Left hindlimb (tissue), 1 donor: ENCODE measurements around the gene ADAMTS12.

Experiments
- DNase-seq: peaks from one replicate; pipeline ENCODE4 v3.0.0-alpha.2; 2018

ADAMTS12 gene

DNA sequence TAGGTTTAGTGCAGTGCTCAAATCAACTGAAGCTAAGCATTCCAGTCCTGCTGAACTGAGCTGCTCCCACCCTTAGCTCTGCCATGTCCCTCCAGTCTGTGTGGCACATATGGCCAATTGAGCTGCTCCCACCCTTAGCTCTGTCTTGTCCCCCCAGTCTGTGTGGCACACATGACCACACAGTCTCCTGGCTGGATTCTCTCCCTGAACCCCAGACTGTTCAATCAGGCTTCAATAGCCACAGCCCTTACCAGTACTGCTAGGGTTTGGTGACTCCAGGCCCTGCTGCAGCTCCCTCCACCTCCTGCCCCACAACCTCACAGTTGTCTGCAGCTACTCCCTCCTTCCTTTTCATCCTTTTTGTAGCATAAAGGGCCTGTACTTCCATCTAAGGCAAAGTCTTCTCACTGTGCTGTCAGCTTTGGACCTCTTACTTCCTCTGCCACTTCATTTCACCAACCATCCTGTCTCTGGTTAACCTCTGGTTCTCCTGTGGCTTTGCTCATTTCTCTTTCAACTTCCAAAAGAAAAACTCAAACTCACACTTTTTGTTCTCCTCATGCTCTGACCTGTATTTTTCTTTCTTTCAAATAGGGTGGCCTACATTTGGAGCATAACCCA, 50.8 kb downstream of the ADAMTS12 start:
- DNase-seq: no peak

DNA sequence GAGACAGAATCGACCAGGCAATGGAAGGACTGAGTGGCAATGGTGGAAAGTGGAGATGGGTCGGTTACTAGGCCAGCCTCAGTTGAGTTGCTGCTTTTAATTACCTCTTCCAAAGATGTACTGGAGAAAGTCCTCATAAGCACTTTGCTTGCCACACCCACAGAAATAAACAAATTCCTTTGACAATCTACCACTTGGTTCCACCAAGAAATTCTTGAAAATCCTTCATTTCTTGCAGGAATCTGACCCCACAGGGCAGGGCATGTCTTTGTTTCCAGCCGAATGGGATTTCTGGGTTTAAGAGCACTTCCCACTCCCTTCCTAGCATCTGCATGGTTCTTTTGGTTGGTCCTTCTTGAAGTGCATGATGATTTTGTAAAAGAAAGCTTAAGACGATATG, 54.5 kb downstream of the ADAMTS12 start:
- no peak for DNase-seq

DNA sequence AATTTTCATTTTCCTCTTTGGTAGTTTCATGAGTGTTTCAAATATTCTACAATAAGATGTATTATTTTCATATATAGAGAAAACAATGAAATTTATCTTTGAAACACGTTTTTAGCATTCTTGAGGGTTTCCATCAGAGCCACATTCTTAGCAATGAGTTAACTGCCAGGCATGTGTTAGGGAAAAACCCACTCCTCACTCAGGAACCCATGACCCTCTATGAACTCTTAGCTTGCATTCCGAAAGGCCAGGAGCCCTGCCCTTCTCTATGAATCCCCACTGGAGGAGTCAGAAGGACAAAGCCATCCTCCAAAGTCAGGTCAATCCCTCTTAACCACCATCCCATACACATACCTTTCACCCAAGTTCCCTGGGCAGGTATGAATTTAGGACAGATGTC, 57.5 kb downstream of the ADAMTS12 start:
- no peak for DNase-seq

DNA sequence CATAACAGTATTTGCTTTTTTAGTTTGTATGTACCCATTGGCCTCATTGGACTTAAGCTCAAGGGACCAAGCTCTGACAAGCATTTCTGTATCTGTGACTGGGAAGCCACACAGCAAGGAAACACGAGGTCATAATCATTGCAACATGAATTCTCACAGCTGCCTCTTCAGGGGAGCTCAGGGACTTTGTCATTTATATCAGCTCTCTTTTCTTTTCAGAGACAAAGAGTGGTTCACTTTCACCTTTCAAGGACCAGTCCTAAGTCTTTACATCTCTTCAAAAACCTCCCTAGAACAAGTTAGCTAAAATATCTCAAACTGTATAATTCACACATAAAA, 58.6 kb downstream of the ADAMTS12 start:
- DNase-seq: no peak

DNA sequence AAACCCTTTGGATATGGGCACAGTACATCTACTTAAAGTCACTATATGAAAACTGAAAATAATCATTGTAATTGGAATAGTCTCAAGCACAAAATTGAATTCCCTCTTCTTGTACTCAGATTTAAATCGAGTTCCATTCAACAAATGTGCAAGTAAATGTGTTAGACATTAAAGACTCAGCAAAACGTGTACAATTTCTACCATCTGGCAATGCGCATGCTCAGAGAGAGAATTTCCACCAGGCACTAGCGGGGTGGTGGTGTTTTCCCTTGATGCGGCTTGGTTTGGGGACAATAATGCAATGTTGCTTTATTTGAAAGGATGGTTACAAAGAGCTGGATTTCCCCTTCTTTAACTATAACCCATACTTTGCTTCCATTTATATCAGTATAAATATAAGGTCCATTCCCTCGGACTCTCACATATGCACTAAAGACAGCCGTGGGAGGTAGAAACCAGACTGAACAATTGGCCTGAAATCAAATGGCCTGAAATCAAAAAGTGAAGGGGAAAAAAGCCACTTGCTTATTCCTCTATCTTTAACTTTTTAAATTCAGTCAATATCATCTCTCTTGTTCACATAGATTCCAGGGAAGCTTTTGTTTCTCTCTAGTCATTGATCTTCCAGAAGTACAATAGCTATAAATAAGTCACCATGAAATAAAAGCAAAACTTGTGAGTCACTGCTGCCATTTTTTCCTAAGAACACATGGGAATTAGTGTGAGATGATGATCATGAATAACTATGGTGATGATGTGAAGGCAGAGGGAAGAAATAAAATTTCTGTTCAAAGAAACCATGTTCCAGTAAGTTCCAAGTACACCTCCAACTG, 59.2 kb downstream of the ADAMTS12 start:
- DNase-seq: peak; percentile 45

DNA sequence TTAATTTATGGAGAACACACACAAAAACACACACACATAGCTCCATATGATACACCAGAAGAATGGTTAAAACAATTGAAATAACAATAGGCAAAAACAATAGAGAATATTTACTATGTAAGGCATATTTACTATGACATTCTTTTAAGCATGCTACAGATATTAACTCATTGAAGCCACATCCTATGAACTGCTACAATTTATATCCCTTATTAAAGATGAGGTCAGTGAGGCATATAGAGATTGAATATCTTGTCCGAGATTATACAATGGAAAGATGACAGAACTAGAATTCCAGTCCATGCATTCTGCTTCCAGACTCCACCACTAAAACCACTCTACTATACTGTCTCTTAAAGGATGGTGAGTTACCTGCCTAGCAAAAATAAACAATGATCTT, 60.7 kb downstream of the ADAMTS12 start:
- DNase-seq: no peak

DNA sequence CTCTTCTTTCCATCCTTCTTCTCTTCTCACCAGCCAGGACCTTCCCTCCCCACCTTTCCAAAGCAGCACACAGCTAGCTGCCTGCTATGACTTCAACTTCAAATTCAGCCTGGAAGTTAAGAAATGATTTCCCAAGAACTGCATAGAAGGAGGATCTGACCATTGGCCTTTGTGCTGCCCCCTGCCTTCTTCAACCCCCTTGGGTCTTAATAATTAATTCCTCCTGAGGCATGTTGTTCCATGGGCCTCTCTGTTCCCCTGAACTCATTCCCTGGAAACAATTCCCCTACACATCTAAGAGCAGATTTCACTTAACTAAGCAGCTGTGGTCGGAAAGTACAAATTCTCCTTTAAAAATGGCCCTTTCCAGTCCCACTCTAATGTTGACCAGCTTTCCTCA, 62.4 kb downstream of the ADAMTS12 start:
- no peak for DNase-seq

DNA sequence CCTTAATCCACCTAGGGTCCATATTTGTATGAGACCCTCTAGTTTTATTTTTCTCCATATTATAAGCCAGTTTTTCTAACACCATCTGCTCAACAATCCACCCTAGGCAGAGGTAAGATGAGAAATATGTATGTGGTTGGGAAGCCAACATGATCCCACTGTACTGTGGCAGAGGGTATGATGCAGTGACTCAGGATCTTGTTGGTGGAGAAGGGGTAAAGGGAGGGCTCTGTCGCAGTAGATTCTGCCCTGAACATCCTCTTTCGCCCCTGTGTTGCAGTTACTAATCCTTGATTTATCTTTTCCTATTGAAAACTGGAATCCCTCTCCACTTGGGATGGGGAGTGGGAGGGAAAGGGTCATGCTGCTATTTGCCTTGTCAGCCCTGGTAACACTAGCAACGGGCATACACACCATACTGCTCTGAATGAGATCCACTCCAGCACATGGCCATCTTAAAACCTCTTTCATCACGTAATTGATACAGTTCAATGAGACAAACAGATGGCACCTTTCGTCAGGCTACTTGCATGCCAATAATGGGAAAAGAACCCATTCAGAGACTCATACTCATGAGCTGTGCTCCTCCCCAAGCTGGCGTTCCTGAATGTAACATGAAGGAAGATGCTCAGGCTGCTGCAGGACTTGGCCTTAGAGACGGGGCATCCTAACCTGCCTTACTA, 63.0 kb downstream of the ADAMTS12 start:
- DNase-seq: no peak

DNA sequence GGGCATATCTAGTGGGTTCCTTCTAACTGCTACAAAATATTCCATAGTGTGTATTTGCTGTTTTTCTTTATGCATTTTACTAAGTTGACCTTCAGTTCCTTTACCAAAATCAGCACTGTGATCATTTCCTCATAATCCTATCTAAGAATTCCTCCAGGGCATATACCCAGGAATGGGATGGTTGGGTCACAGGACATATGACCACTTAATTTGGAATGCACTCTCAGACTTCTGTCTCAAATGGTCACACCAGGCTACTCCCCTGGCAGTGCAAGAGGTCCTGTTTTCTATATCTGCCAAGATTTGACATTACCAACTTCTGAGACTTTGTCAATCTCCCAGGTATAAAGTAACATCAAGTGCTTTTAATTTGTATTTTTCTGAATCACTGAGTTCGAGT, 63.9 kb downstream of the ADAMTS12 start:
- DNase-seq: no peak

DNA sequence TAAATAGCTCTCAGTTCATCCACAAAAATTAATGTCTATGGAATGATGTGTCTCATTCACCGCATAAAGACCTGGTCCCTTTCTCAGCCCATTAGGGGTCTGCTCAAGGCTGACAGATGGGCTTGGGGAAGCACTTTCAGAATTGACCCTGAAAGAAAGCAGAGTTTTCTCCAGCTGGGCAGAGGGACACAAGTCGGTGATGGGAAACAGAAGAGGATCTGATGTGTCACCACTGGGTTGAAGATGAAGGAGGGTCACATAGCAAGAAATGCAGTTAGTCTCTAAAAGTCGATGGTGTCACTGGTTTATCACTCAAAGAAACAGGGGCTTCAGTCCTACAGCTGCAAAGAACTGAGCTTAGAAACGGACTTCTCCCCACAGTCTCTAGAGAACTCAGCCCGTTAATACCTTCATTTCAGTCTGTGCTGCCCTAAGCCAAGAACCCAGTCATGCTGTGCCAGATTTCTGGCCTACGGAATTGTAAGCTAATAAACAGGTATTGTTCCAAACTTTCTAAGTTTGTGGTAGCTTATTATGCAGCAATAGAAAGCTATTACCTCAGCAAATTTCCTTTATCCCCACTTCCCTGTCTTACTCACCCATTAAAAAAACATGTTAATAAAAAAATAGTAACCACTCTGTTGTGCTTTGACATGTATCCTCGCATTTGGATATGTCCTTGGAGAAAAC, 64.6 kb downstream of the ADAMTS12 start:
- DNase-seq: no peak

DNA sequence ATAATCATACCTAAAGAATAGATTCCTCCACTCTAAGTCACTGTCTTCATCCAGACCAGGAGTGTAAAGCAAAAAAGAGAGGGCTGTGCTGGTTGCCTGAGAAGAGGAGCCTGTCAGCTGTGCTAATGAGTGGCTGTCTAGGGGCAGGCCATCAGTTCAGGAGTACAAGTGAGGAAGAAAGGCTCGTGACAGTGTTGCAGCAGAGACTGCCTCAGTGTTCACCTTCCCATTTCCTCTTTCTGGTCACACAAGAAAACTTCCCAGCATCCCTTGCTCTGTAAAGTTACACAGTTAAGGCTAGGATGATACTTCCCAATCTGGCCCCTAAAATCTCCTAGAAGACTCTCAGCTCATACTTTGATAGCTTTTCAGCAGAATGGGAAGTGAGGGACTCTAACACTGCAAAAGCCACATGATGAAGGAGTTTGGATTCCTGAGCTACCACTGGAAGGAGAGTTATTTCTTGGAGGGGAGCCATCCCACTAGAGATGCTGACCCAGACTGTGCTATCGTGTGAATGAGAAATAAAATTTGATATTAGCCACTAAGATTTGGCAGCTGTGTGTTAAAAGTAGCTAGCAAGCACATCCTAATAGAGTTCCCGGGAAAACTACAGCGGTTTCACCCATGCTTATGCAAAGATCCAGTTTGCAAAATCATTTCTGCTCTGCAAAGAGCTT, 67.1 kb downstream of the ADAMTS12 start:
- no peak for DNase-seq

DNA sequence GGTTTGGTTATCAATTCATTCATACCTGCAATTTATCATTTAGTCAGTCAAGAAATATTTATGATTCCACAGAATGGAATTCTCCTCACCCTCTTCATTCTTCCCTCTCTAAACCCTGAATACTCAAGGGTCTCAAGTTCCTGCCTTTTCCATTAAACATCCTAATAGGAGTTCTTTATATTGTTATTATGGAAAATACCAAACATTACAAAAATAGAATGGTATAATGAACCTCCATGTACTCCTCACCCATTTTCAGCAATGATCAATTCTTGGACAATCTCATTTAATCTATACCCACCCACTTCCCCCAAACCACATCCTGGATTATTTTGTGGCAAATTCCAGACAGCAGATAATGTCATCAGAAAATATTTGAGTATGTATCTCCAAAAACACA, 74.5 kb downstream of the ADAMTS12 start:
- no peak for DNase-seq

DNA sequence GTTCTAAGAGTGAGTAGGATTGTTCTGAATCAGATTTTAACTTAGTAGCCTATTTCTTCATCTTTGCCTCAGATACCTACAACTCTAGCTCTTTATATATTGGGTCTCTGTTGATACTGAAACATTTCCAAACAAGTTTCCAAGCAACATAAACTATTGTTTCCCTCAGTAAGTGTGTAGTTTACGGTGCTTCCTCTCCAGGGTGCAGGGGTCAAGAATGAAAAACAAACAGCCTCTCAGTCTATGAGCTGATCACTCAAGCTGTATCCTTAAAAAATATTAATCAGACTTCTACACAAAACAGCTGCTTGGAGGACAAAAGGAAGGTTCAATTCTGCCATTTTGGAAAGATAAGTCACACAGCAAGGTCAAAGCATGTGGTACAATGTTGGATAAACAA, 75.0 kb downstream of the ADAMTS12 start:
- no peak for DNase-seq

DNA sequence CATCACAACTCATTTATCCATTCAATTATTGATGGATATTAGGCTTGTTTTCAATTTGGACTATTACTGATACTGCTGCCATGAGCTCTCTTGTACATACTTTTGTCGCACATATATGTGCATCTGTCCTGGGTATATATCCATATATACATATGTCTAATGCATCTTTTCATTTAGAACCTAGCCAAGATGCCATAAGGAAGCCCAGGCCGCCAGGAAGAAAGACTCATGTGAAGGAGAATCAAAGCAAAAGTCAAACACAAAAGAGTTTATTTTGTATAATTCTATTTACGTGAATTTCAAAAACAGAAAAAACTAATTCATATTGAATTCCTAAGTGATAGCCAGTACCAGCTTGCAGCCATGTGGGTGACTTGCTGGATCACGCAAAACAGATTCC, 79.0 kb downstream of the ADAMTS12 start:
- no peak for DNase-seq

DNA sequence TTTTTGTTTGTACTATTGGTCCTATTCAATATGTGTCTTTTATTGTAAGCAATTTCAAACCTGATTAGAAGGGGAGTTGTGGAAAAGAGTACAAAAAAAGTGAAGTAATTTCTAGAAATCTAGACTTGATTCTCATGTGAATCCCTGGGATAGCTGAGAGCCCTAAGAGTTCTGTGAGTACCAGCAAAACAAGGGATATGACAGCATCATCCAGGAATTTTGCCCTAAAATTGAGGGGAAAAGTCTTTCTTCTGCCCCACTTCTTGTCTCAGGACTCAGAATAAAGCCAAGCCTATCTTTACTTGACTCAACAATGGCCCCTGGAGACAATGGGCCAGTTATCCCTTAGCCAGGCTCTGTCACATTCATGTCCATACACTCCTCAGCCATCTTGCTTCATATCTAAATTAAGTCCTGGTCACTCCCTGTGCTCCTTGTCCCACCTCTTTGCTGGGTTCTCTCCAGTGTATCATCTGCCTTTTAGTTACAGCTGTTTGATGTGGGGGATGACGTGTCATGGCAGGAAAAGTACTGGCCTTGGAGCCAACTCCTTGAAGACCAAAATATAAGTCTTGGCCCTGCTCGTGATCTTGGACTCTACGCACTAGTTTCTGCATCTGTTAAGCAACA, 81.2 kb downstream of the ADAMTS12 start:
- DNase-seq: no peak

DNA sequence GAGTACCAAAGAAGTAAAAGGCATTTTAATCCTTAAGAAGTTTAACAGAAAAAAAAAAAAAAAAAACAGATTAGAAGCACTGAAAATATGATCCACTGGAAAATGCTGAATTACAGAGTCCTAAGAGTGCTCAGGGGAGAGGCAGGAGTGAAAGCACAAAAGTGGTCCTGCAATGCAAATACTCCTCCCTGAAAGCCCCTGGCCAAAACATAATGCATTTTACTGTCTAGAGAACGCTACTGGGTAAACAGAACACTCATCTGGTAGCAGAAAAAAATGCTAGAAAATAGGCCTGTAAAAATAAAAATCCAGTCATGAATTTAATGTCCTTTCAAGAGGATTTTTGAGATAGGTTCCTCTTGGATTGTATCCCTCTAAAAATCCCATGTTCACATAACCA, 81.9 kb downstream of the ADAMTS12 start:
- DNase-seq: no peak

DNA sequence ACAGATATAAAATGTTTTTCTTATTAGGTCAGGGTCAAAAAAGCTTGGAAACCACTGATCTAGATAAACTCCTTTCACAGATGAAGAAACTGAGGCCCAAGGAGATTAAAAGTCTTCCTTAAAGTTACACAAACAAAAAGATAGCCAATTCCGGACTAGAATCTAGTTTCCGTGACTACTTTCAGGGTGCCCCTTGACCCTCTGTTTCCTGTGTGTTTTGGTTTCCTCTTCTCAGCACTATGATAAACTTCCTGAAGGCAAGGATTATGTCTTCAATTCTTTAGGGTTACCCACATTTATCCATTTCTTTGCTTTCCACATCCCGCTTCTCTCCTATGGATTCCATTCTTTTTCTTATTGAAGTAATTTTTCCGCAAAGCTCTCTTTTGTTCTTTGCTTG, 83.1 kb downstream of the ADAMTS12 start:
- DNase-seq: no peak

DNA sequence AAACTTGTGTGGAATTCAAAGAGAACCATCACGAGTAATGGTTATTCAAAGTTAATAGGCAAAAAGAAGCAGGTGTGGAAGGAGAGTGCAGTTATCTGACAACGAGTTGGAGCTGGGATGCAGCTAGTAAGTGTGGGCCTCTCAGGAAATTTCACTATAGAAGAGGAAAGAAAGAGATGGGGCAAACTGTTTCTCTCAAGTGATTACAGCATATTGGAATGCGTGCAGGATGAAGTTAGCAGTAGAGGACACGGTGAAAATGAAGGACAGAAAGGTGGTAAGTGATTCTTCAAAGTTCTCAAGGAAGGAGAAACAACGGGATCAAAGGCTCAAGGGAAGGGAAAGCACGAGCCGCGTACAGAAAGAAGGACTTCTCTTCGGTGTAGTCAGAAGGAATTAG, 84.0 kb downstream of the ADAMTS12 start:
- DNase-seq: no peak

DNA sequence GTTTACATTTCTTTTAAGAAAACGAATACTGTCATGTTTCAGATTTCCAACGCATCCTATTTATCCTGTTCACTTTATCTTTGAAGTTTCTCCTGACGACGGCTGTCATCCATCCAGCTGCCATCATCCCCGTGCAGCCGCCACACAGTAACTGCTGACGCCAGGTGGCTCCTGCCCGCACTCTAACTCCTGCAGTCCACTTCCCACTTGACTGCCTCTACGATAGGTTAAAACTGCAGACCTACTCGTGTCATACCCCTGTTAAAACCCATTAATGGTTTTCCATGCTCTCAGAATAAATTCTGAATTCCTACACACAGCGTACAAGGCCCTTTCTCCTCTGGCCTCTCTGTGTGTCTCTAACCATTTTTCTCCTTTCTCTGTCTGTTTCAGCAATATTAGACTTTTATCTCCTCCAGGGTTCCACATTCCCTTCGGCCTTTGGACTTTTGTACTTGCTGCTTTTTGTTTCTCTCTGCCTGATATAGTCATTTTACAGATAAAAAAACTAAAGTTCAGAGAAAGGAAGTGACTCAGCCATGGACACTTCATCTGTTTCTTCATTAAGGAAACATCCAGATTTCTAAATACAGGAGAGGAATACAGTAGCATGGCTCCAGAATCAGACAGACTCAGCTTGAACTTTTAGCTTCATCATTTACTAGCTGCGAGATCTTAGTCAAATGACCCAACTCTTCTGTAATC, 84.9 kb downstream of the ADAMTS12 start:
- DNase-seq: no peak

DNA sequence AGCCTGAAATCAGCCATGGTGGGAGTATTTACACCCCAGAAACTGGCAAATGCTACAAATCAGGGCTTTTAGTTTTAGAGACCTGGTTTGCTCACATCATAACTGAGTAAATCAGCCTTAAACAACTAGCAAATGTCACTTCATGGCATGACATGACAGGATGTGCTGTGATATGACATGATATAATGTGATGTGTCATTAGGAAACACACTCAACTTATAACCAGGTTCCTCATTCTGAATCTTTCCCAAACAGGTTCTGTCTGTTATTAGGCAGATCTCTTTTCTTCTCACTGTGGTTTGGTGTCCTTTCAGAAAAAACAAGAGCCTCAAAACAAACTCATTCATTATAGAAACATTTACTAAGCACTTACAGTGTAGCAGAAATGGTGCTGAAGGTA, 90.5 kb downstream of the ADAMTS12 start:
- no peak for DNase-seq

DNA sequence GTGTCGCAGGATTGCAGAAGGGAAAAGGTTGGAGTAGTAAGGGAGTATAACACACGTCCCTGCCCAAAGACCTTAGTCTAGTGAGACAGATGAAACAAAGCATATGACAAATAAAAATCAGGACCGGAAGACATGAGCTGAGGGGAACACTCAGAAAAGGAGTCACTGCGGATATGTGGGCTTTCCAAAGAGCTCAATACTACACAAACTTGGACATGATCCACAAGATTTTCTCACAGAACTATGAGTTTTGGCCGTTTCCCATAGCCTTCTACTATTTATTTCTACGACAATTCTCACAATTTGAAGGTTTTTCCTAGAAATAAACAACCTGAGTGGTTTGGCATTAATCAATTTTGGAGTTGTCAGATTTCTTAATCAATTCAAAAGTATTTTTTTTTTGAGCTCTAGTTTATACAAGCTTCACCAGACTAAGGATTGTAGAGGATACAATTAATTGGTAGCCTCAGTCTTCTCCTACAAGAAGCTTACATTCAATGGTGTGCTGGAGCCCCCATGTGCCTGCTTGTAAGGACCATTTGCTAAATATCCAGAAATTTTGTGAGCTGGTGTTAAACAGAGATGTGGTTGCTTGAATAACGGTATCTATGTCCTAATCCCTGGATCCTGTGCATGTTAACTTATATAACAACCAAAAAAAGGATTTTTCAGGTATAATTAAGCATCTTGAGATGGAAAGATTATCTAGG, 91.4 kb downstream of the ADAMTS12 start:
- no peak for DNase-seq
